K562 (cell line): ENCODE data around the gene C4A. TPM values are rescaled to one million over a fixed set of nuclear protein-coding genes. Genes with fewer than 3 reads are reported as not detected.

Experiments
- FOXM1 ChIP-seq, 2 experiments: fragments of 450-650 bp in 1 of 2; sonication (generic) in 1 of 2; formaldehyde crosslinking in 1 of 2; IDR thresholded peaks; 2 replicates each; pipeline versions ENCODE4 v1.6.1 to v1.9.0; 2017 to 2022; ENCODE audit warnings: low read depth in 2 of 2, mild to moderate bottlenecking in 2 of 2, missing genetic modification reagents in 1 of 2, moderate library complexity in 1 of 2
- NR2F6 ChIP-seq: fragments of 450-650 bp; formaldehyde crosslinking; IDR thresholded peaks from 2 replicates; pipeline ENCODE4 v1.4.0; 2020; ENCODE audit warnings: mild to moderate bottlenecking
- PCBP2 ChIP-seq: fragments of 200-400 bp; formaldehyde crosslinking; IDR thresholded peaks from 2 replicates; pipeline ENCODE4 v1.6.1; 2018; ENCODE audit warnings: low read length, low read depth, mild to moderate bottlenecking, moderate library complexity; ENCODE audit not compliant: poor library complexity, severe bottlenecking
- SMARCE1 ChIP-seq: fragments of 450-650 bp; IDR thresholded peaks from 2 replicates; pipeline ENCODE4 v1.7.1; 2016; ENCODE audit warnings: mild to moderate bottlenecking
- TCFL5 ChIP-seq: fragments of 250-450 bp; sonication (Bioruptor Pico); conservative IDR thresholded peaks from 2 replicates; pipeline ENCODE4 v1.6.1; 2021; ENCODE audit warnings: mild to moderate bottlenecking, moderate library complexity, matching md5 sums
- THRAP3 ChIP-seq: fragments of 450-650 bp; IDR thresholded peaks from 2 replicates; pipeline ENCODE4 v1.6.1; 2016; ENCODE audit warnings: mild to moderate bottlenecking, inconsistent platforms, borderline replicate concordance
- ZNF12 ChIP-seq: sonication (generic); formaldehyde crosslinking; IDR thresholded peaks from 2 replicates; pipeline ENCODE4 v1.4.0; 2020; ENCODE audit warnings: mild to moderate bottlenecking, missing genetic modification reagents
- ZNF668 ChIP-seq: fragments of 250-450 bp; sonication (Bioruptor Pico); IDR thresholded peaks from 2 replicates; pipeline ENCODE4 v1.8.0; 2022; ENCODE audit warnings: mild to moderate bottlenecking, inconsistent platforms
- ZNF76 ChIP-seq: fragments of 250-450 bp; sonication (Bioruptor Pico); IDR thresholded peaks from 2 replicates; pipeline ENCODE4 v1.4.0; 2020; ENCODE audit warnings: mild to moderate bottlenecking, moderate library complexity, borderline replicate concordance
- polyA plus RNA-seq, 8 experiments: library from polyadenylated mRNA; depleted of rRNA in 4 of 8; stranded (reverse) in 5 of 8; unstranded in 3 of 8; fragments of >200 nt; fragmentation: Nextera tagmentation in 2 of 8; fragmentation: Illumina TruSeq in 1 of 8; extraction: Ambion mirVana in 2 of 8; extraction: Trizol in 1 of 8; gene quantifications; 2 replicates each; pipeline versions ENCODE4 v1.2.1 to v1.2.3, GENCODE V29; 2011 to 2014; ENCODE audit warnings: inconsistent platforms in 1 of 8, missing spikeins in 1 of 8
- total RNA-seq, 7 experiments: library from RNA; depleted of rRNA in 6 of 7; stranded (reverse); fragments of >200 nt in 6 of 7; fragmentation: Illumina TruSeq in 2 of 7; extraction: Trizol in 2 of 7; gene quantifications; 2 replicates each; pipeline versions ENCODE4 v1.2.1 to v1.2.3, GENCODE V29; 2011 to 2021; ENCODE audit warnings: low replicate concordance in 1 of 7
- TF ChIP-seq, protein P1 (sequence below): fragments of 250-450 bp; sonication (Bioruptor Pico); IDR thresholded peaks from 2 replicates; pipeline ENCODE4 v1.8.0; 2022; ENCODE audit warnings: moderate library complexity, mild to moderate bottlenecking, inconsistent platforms
- TF ChIP-seq, protein P2 (sequence below), 2 experiments: fragments of 450-650 bp; IDR thresholded peaks; 2 replicates each; pipeline ENCODE4 v1.6.1; 2018; ENCODE audit warnings: mild to moderate bottlenecking in 2 of 2, low read depth in 1 of 2; ENCODE audit not compliant: partially characterized antibody in 2 of 2
- TF ChIP-seq, protein P3 (sequence below): fragments of 250-450 bp; sonication (Bioruptor Pico); IDR thresholded peaks from 2 replicates; pipeline ENCODE4 v1.4.0; 2020
- TF ChIP-seq, protein P4 (sequence below), 2 experiments: fragments of 450-650 bp; conservative IDR thresholded peaks; 2 replicates each; pipeline ENCODE4 v1.6.1; 2017; ENCODE audit warnings: mild to moderate bottlenecking in 2 of 2, moderate library complexity in 2 of 2

The C4A gene
- total and polyA plus RNA-seq, 9 of the 15 experiments (the other 6 are each of a cell fraction or from before 2014, with no cell fraction given), result 0.27 to 7.6 (median 5.0) TPM

DNA sequence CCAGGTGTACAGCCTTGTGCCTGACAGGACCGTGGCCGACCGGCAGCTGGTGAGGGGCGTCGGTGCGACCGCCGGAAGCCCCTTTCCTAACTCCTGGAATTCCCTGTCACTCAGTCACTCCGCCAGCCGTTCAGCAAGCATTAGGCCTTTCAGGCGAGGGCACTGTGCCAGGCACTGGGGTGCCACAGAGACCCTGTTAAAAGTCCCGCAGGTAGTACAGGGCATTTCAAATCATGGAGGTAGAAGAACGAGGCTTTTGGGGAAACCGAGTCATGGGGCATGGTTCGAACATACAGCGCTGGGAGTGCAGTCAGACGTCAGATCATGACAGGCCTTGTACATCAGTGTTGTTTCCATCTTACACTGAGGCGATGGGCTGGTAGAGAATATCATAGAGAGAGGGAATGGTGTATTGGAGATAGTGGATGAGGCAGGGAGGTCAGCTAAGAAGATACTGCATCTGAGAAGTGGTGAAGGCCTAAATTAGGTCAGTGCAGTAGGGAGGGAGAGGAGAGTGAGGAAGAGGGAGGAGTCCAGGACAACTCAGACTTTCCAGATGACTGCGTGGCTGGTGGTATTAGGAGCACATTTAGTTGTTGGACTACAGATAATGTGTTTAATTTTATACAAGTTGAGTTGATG lies 9.0 kb upstream of the C4A start (continued):
- 0 out of 2 replicates have a peak, but pooled peaks have one; percentile 48 for TF ChIP-seq SMARCE1
- TF ChIP-seq ZNF668 (CRISPR knock-in tag), result peak; percentile 63; the same call in 1 of the 2 replicates
- TF ChIP-seq, protein P1, sequence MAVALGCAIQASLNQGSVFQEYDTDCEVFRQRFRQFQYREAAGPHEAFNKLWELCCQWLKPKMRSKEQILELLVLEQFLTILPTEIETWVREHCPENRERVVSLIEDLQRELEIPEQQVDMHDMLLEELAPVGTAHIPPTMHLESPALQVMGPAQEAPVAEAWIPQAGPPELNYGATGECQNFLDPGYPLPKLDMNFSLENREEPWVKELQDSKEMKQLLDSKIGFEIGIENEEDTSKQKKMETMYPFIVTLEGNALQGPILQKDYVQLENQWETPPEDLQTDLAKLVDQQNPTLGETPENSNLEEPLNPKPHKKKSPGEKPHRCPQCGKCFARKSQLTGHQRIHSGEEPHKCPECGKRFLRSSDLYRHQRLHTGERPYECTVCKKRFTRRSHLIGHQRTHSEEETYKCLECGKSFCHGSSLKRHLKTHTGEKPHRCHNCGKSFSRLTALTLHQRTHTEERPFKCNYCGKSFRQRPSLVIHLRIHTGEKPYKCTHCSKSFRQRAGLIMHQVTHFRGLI (CRISPR knock-in tag), result 0 out of 2 replicates have a peak, but pooled peaks have one; percentile 37
- peak; percentile 86 for TF ChIP-seq THRAP3
- peak; percentile 11; the same call in 1 of the 2 replicates for TF ChIP-seq NR2F6 (CRISPR knock-in tag)
- TF ChIP-seq, protein P2, sequence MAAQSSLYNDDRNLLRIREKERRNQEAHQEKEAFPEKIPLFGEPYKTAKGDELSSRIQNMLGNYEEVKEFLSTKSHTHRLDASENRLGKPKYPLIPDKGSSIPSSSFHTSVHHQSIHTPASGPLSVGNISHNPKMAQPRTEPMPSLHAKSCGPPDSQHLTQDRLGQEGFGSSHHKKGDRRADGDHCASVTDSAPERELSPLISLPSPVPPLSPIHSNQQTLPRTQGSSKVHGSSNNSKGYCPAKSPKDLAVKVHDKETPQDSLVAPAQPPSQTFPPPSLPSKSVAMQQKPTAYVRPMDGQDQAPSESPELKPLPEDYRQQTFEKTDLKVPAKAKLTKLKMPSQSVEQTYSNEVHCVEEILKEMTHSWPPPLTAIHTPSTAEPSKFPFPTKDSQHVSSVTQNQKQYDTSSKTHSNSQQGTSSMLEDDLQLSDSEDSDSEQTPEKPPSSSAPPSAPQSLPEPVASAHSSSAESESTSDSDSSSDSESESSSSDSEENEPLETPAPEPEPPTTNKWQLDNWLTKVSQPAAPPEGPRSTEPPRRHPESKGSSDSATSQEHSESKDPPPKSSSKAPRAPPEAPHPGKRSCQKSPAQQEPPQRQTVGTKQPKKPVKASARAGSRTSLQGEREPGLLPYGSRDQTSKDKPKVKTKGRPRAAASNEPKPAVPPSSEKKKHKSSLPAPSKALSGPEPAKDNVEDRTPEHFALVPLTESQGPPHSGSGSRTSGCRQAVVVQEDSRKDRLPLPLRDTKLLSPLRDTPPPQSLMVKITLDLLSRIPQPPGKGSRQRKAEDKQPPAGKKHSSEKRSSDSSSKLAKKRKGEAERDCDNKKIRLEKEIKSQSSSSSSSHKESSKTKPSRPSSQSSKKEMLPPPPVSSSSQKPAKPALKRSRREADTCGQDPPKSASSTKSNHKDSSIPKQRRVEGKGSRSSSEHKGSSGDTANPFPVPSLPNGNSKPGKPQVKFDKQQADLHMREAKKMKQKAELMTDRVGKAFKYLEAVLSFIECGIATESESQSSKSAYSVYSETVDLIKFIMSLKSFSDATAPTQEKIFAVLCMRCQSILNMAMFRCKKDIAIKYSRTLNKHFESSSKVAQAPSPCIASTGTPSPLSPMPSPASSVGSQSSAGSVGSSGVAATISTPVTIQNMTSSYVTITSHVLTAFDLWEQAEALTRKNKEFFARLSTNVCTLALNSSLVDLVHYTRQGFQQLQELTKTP (IDR thresholded peaks at IDR 0.05; ENCODE audit: low read depth in 1 of 2, partially characterized antibody in 2 of 2), result peak in 1 of 2 experiments; percentile 50
- TF ChIP-seq, protein P3, sequence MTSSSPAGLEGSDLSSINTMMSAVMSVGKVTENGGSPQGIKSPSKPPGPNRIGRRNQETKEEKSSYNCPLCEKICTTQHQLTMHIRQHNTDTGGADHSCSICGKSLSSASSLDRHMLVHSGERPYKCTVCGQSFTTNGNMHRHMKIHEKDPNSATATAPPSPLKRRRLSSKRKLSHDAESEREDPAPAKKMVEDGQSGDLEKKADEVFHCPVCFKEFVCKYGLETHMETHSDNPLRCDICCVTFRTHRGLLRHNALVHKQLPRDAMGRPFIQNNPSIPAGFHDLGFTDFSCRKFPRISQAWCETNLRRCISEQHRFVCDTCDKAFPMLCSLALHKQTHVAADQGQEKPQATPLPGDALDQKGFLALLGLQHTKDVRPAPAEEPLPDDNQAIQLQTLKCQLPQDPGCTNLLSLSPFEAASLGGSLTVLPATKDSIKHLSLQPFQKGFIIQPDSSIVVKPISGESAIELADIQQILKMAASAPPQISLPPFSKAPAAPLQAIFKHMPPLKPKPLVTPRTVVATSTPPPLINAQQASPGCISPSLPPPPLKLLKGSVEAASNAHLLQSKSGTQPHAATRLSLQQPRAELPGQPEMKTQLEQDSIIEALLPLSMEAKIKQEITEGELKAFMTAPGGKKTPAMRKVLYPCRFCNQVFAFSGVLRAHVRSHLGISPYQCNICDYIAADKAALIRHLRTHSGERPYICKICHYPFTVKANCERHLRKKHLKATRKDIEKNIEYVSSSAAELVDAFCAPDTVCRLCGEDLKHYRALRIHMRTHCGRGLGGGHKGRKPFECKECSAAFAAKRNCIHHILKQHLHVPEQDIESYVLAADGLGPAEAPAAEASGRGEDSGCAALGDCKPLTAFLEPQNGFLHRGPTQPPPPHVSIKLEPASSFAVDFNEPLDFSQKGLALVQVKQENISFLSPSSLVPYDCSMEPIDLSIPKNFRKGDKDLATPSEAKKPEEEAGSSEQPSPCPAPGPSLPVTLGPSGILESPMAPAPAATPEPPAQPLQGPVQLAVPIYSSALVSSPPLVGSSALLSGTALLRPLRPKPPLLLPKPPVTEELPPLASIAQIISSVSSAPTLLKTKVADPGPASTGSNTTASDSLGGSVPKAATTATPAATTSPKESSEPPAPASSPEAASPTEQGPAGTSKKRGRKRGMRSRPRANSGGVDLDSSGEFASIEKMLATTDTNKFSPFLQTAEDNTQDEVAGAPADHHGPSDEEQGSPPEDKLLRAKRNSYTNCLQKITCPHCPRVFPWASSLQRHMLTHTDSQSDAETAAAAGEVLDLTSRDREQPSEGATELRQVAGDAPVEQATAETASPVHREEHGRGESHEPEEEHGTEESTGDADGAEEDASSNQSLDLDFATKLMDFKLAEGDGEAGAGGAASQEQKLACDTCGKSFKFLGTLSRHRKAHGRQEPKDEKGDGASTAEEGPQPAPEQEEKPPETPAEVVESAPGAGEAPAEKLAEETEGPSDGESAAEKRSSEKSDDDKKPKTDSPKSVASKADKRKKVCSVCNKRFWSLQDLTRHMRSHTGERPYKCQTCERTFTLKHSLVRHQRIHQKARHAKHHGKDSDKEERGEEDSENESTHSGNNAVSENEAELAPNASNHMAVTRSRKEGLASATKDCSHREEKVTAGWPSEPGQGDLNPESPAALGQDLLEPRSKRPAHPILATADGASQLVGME (CRISPR knock-in tag), result 0 out of 2 replicates have a peak, but pooled peaks have one; percentile 16
- TF ChIP-seq TCFL5 (CRISPR knock-in tag), result no peak
- TF ChIP-seq PCBP2, result no peak
- TF ChIP-seq, protein P4, sequence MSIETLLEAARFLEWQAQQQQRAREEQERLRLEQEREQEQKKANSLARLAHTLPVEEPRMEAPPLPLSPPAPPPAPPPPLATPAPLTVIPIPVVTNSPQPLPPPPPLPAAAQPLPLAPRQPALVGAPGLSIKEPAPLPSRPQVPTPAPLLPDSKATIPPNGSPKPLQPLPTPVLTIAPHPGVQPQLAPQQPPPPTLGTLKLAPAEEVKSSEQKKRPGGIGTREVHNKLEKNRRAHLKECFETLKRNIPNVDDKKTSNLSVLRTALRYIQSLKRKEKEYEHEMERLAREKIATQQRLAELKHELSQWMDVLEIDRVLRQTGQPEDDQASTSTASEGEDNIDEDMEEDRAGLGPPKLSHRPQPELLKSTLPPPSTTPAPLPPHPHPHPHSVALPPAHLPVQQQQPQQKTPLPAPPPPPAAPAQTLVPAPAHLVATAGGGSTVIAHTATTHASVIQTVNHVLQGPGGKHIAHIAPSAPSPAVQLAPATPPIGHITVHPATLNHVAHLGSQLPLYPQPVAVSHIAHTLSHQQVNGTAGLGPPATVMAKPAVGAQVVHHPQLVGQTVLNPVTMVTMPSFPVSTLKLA (conservative IDR thresholded peaks at IDR 0.05), result no peak
- TF ChIP-seq ZNF12 (CRISPR knock-in tag), result peak; percentile 68
- TF ChIP-seq FOXM1 (IDR thresholded peaks at IDR 0.05; ENCODE audit: low read depth), result no peak
- TF ChIP-seq FOXM1 (CRISPR knock-in tag; IDR thresholded peaks at IDR 0.05; ENCODE audit: low read depth), result peak; percentile 94; the same call in 1 of the 2 replicates
- TF ChIP-seq ZNF76 (CRISPR knock-in tag), result peak; percentile 81; the same call in 1 of the 2 replicates
